GM12878 (cell line): Measurements from ENCODE around the gene NFS1. TPM values are rescaled to one million over a fixed set of nuclear protein-coding genes. Genes with fewer than 3 reads are reported as not detected.

Experiments used
- ATF7 ChIP-seq: fragments of 450-650 bp; IDR thresholded peaks from 2 replicates; pipeline ENCODE4 v1.6.1; 2016; ENCODE audit warnings: low read depth, mild to moderate bottlenecking
- BHLHE40 ChIP-seq, 2 experiments: fragments of 450-650 bp in 1 of 2; IDR thresholded peaks; 2 replicates each; pipeline ENCODE4 v1.6.1; 2011 to 2017; ENCODE audit warnings: low read depth in 2 of 2, borderline replicate concordance in 1 of 2, improper control_type of control experiment in 1 of 2, low read length in 1 of 2, mild to moderate bottlenecking in 1 of 2
- CBX3 ChIP-seq: fragments of 200-600 bp; sonication (generic); IDR thresholded peaks from 2 replicates; pipeline ENCODE4 v1.6.1; 2016; ENCODE audit warnings: low read depth, borderline replicate concordance
- CHD2 ChIP-seq: IDR thresholded peaks from 2 replicates; pipeline ENCODE4 v1.6.1; 2011; ENCODE audit warnings: low read depth, low read length, improper control_type of control experiment, borderline replicate concordance
- EGR1 ChIP-seq, 2 experiments: IDR thresholded peaks; 1 replicate in 1 of 2; 2 replicates in 1 of 2; pipeline ENCODE4 v1.6.1; 2011 to 2012; ENCODE audit warnings: low read depth in 2 of 2, low read length in 2 of 2, borderline replicate concordance in 1 of 2, mild to moderate bottlenecking in 1 of 2, moderate library complexity in 1 of 2
- ETV6 ChIP-seq, 2 experiments: fragments of 450-650 bp in 1 of 2; IDR thresholded peaks in 1 of 2; conservative IDR thresholded peaks in 1 of 2; 2 replicates each; pipeline ENCODE4 v1.6.1; 2014; ENCODE audit warnings: antibody characterized with exemption in 1 of 2, borderline replicate concordance in 1 of 2, low read depth in 1 of 2, mild to moderate bottlenecking in 1 of 2, moderate library complexity in 1 of 2
- EZH2 ChIP-seq: IDR thresholded peaks from 2 replicates; pipeline ENCODE4 v1.6.1; 2012; ENCODE audit warnings: low read depth, mild to moderate bottlenecking, control low read depth, inconsistent platforms, low read length, borderline replicate concordance; ENCODE audit not compliant: control insufficient read depth
- LARP7 ChIP-seq: fragments of 450-650 bp; IDR thresholded peaks from 2 replicates; pipeline ENCODE4 v1.6.1; 2017; ENCODE audit warnings: mild to moderate bottlenecking
- MYC ChIP-seq: IDR thresholded peaks from 2 replicates; pipeline ENCODE4 v1.6.1; 2011; ENCODE audit warnings: mild to moderate bottlenecking, low read length, moderate library complexity, inconsistent platforms; ENCODE audit not compliant: insufficient read depth, insufficient replicate concordance, insufficient read length, severe bottlenecking
- PAX8 ChIP-seq: fragments of 450-650 bp; IDR thresholded peaks from 2 replicates; pipeline ENCODE4 v1.6.1; 2017; ENCODE audit warnings: mild to moderate bottlenecking, moderate library complexity
- POLR2A ChIP-seq: IDR thresholded peaks from 2 replicates; pipeline ENCODE4 v1.6.1; 2011; ENCODE audit warnings: low read depth, mild to moderate bottlenecking, low read length
- POLR2AphosphoS5 ChIP-seq: IDR thresholded peaks from 2 replicates; pipeline ENCODE4 v1.6.1; 2011; ENCODE audit warnings: mild to moderate bottlenecking, low read length, inconsistent platforms
- SMC3 ChIP-seq: IDR thresholded peaks from 2 replicates; pipeline ENCODE4 v1.6.1; 2011; ENCODE audit warnings: low read length, improper control_type of control experiment, borderline replicate concordance
- TAF1 ChIP-seq: IDR thresholded peaks from 2 replicates; pipeline ENCODE4 v1.6.1; 2011; ENCODE audit warnings: mild to moderate bottlenecking, low read depth, low read length, borderline replicate concordance
- TCF12 ChIP-seq: IDR thresholded peaks from 2 replicates; pipeline ENCODE4 v1.6.1; 2011; ENCODE audit warnings: low read depth, mild to moderate bottlenecking, low read length
- TCF7 ChIP-seq: IDR thresholded peaks from 2 replicates; pipeline ENCODE4 v1.6.1; 2014; ENCODE audit warnings: antibody characterized with exemption, borderline replicate concordance
- polyA plus RNA-seq, 11 experiments: library from polyadenylated mRNA; depleted of rRNA in 4 of 11; unstranded in 6 of 11; stranded (reverse) in 5 of 11; fragments of >200 nt; fragmentation: Nextera tagmentation in 4 of 11; fragmentation: Illumina TruSeq in 1 of 11; extraction: Ambion mirVana in 4 of 11; extraction: Trizol in 1 of 11; gene quantifications; 1 replicate in 1 of 11; 2 replicates in 10 of 11; pipeline versions ENCODE4 v1.2.1 to v1.2.3, GENCODE V29; 2011 to 2016; ENCODE audit warnings: inconsistent platforms in 2 of 11, missing spikeins in 2 of 11, low read depth in 1 of 11
- total RNA-seq, 4 experiments: library from RNA; depleted of rRNA in 3 of 4; stranded (reverse); fragments of >200 nt in 3 of 4; fragmentation: Illumina TruSeq in 1 of 4; extraction: Trizol in 1 of 4; gene quantifications; 2 replicates each; pipeline versions ENCODE4 v1.2.1 to v1.2.3, GENCODE V29; 2013 to 2021
- TF ChIP-seq, protein P1 (sequence below): fragments of 450-650 bp; conservative IDR thresholded peaks from 2 replicates; pipeline ENCODE4 v1.6.1; 2017; ENCODE audit warnings: mild to moderate bottlenecking, moderate library complexity
- TF ChIP-seq, protein P2 (sequence below): fragments of 450-650 bp; formaldehyde crosslinking; IDR thresholded peaks from 2 replicates; pipeline ENCODE4 v1.5.0; 2022; ENCODE audit warnings: mild to moderate bottlenecking, missing genetic modification characterization
- TF ChIP-seq, protein P3 (sequence below): IDR thresholded peaks from 2 replicates; pipeline ENCODE4 v1.6.1; 2012; ENCODE audit warnings: low read depth, low read length, improper control_type of control experiment
- TF ChIP-seq, protein P4 (sequence below): fragments of 450-650 bp; IDR thresholded peaks from 2 replicates; pipeline ENCODE4 v1.6.1; 2016; ENCODE audit warnings: mild to moderate bottlenecking

NFS1 gene
- total and polyA plus RNA-seq, 10 of the 15 experiments (the other 5 are each of a cell fraction or from before 2014, with no cell fraction given): 9.2 to 74.1 (median 38.6) TPM

DNA sequence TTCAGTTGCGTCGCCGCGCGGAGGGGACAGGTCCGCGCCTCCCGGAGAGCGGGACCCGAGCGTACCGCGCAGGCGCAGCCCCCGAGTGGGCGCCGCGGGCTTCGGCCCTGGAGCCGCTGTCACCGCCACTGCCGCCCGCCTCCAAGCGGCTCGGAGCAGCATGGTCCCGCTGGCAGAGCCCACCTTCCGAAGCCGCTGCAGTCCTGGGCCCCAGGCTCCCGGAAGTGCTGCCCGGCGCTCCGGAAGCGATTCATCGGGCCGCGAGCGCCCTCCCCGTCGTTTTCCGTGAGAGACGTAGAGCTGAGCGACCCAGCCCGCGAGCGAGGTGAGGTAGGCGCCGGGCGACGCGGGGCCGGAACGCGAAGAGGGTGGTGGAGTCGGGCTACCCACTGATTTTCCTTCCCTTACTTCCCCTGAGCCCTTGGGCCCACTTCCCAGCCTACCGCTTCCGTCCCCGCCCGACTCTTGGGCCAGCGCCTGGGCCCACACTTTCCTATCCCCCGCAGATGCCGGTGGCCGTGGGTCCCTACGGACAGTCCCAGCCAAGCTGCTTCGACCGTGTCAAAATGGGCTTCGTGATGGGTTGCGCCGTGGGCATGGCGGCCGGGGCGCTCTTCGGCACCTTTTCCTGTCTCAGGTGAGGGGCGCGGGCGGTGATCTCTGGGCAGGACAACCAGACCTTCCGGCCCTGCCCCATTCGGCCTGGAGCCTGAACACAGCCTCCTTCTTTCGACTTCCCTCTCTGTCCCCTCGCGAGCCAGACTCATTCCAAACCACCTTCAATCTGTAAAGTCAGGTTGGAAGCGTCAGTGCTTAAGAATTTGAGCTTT lies at the start of gene NFS1, which contains the start of gene ROMO1 (continued):
- TF ChIP-seq, protein P1, sequence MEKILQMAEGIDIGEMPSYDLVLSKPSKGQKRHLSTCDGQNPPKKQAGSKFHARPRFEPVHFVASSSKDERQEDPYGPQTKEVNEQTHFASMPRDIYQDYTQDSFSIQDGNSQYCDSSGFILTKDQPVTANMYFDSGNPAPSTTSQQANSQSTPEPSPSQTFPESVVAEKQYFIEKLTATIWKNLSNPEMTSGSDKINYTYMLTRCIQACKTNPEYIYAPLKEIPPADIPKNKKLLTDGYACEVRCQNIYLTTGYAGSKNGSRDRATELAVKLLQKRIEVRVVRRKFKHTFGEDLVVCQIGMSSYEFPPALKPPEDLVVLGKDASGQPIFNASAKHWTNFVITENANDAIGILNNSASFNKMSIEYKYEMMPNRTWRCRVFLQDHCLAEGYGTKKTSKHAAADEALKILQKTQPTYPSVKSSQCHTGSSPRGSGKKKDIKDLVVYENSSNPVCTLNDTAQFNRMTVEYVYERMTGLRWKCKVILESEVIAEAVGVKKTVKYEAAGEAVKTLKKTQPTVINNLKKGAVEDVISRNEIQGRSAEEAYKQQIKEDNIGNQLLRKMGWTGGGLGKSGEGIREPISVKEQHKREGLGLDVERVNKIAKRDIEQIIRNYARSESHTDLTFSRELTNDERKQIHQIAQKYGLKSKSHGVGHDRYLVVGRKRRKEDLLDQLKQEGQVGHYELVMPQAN: peak; percentile 89
- TF ChIP-seq PAX8 (no peak), TAF1 (peak; percentile 82; the same call in 1 of the 2 replicates), POLR2AphosphoS5 (peak; percentile 78; the same call in 1 of the 2 replicates), SMC3 (0 out of 2 replicates have a peak, but pooled peaks have one; percentile 0), POLR2A (peak; percentile 90), ETV6 (conservative IDR thresholded peaks at IDR 0.05 in 1 of 2, IDR thresholded peaks at IDR 0.05 in 1 of 2; ENCODE audit: borderline replicate concordance in 1 of 2, low read depth in 1 of 2) (peak in 1 of 2 experiments; percentile 42; a peak in 1 of 4 replicates), EGR1 (IDR thresholded peaks at IDR 0.05; ENCODE audit: borderline replicate concordance in 1 of 2, low read depth in 2 of 2, low read length in 2 of 2) (peak in 1 of 2 experiments; percentile 49; a peak in 1 of 3 replicates), CHD2 (no peak), TCF12 (peak; percentile 65; the same call in 1 of the 2 replicates), CBX3 (no peak), EZH2 (no peak), LARP7 (peak; percentile 89; the same call in 1 of the 2 replicates), ATF7 (peak; percentile 28; the same call in 1 of the 2 replicates), TCF7 (no peak), BHLHE40 (IDR thresholded peaks at IDR 0.05; ENCODE audit: borderline replicate concordance in 1 of 2, low read depth in 2 of 2, low read length in 1 of 2) (no peak; a peak in 2 of 4 replicates), MYC (no peak)
- TF ChIP-seq, protein P2, sequence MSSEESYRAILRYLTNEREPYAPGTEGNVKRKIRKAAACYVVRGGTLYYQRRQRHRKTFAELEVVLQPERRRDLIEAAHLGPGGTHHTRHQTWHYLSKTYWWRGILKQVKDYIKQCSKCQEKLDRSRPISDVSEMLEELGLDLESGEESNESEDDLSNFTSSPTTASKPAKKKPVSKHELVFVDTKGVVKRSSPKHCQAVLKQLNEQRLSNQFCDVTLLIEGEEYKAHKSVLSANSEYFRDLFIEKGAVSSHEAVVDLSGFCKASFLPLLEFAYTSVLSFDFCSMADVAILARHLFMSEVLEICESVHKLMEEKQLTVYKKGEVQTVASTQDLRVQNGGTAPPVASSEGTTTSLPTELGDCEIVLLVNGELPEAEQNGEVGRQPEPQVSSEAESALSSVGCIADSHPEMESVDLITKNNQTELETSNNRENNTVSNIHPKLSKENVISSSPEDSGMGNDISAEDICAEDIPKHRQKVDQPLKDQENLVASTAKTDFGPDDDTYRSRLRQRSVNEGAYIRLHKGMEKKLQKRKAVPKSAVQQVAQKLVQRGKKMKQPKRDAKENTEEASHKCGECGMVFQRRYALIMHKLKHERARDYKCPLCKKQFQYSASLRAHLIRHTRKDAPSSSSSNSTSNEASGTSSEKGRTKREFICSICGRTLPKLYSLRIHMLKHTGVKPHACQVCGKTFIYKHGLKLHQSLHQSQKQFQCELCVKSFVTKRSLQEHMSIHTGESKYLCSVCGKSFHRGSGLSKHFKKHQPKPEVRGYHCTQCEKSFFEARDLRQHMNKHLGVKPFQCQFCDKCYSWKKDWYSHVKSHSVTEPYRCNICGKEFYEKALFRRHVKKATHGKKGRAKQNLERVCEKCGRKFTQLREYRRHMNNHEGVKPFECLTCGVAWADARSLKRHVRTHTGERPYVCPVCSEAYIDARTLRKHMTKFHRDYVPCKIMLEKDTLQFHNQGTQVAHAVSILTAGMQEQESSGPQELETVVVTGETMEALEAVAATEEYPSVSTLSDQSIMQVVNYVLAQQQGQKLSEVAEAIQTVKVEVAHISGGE (CRISPR knock-in tag): peak; percentile 55; the same call in 1 of the 2 replicates
- TF ChIP-seq, protein P3, sequence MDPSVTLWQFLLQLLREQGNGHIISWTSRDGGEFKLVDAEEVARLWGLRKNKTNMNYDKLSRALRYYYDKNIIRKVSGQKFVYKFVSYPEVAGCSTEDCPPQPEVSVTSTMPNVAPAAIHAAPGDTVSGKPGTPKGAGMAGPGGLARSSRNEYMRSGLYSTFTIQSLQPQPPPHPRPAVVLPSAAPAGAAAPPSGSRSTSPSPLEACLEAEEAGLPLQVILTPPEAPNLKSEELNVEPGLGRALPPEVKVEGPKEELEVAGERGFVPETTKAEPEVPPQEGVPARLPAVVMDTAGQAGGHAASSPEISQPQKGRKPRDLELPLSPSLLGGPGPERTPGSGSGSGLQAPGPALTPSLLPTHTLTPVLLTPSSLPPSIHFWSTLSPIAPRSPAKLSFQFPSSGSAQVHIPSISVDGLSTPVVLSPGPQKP: peak; percentile 33; the same call in 1 of the 2 replicates
- TF ChIP-seq, protein P4, sequence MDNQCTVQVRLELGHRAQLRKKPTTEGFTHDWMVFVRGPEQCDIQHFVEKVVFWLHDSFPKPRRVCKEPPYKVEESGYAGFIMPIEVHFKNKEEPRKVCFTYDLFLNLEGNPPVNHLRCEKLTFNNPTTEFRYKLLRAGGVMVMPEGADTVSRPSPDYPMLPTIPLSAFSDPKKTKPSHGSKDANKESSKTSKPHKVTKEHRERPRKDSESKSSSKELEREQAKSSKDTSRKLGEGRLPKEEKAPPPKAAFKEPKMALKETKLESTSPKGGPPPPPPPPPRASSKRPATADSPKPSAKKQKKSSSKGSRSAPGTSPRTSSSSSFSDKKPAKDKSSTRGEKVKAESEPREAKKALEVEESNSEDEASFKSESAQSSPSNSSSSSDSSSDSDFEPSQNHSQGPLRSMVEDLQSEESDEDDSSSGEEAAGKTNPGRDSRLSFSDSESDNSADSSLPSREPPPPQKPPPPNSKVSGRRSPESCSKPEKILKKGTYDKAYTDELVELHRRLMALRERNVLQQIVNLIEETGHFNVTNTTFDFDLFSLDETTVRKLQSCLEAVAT: peak; percentile 62
